HG03432 (cell line): ENCODE data around the gene ARPC1B.
"Not testable (repeated sequence)": the region's sequence is repeated elsewhere in the genome, so short reads cannot be mapped to it uniquely, and the experiment has no call there.

Experiments
- ATAC-seq: cut with Tn5 transposase; IDR thresholded peaks from one replicate; pipeline ENCODE4 v1.9.1; 2021; ENCODE audit warnings: mild to moderate bottlenecking, moderate library complexity; ENCODE audit not compliant: unreplicated experiment

ARPC1B gene

GRCh38 chr7:99387239-99387635, 12.7 kb downstream of the ARPC1B start:
- ATAC-seq = not testable (repeated sequence)

GRCh38 chr7:99387912-99388311, 13.4 kb downstream of the ARPC1B start:
- no peak for ATAC-seq

GRCh38 chr7:99389772-99390171, 15.2 kb downstream of the ARPC1B start:
- no peak for ATAC-seq

GRCh38 chr7:99390941-99391602, 16.5 kb downstream of the ARPC1B start:
- ATAC-seq = no peak

GRCh38 chr7:99392046-99392445, 17.5 kb downstream of the ARPC1B start:
- no peak for ATAC-seq

- ATAC-seq = peak; percentile 65
Observed at GRCh38 chr7:99392659-99393354, 18.3 kb downstream of the ARPC1B start.

GRCh38 chr7:99393355-99394187, 19.0 kb downstream of the ARPC1B start:
- ATAC-seq = no peak

GRCh38 chr7:99394188-99394502, 19.6 kb downstream of the ARPC1B start:
- ATAC-seq = no peak

- no peak for ATAC-seq
Observed at GRCh38 chr7:99395616-99396327, 21.2 kb downstream of the ARPC1B start.

- ATAC-seq = no peak
Observed at GRCh38 chr7:99396418-99397296, 22.1 kb downstream of the ARPC1B start.

- no peak for ATAC-seq
Observed at GRCh38 chr7:99397297-99397983, 22.9 kb downstream of the ARPC1B start.

- ATAC-seq = no peak
Observed at GRCh38 chr7:99398891-99399445, 24.4 kb downstream of the ARPC1B start.

GRCh38 chr7:99399597-99399996, 25.1 kb downstream of the ARPC1B start:
- no peak for ATAC-seq

GRCh38 chr7:99402854-99403253, 28.3 kb downstream of the ARPC1B start:
- no peak for ATAC-seq

- ATAC-seq = no peak
Observed at GRCh38 chr7:99403764-99404163, 29.2 kb downstream of the ARPC1B start.

- no peak for ATAC-seq
Observed at GRCh38 chr7:99404235-99404976, 29.9 kb downstream of the ARPC1B start.

- no peak for ATAC-seq
Observed at GRCh38 chr7:99404977-99405320, 30.4 kb downstream of the ARPC1B start.

GRCh38 chr7:99406557-99406956, 32.0 kb downstream of the ARPC1B start:
- no peak for ATAC-seq

- ATAC-seq = peak; percentile 13
Observed at GRCh38 chr7:99407872-99408378, 33.4 kb downstream of the ARPC1B start.
